Measurements from ENCODE around the gene GPR17. TPM values are rescaled to one million over a fixed set of nuclear protein-coding genes. Genes with fewer than 3 reads are reported as not detected.

Gene GPR17
- total and polyA plus RNA-seq, 7 experiments from 2014 or later, result not detected

GRCh38 chr2:127670055-127670956 lies 24.4 kb downstream of the GPR17 start:
- Mint-ChIP-seq H3K4me3 (no peak overlapping the region), H3K27ac (no peak overlapping the region), H3K9me3 (peaks cover 0 to 2% (median 0%) of the 10 kb centered on the region in 11 donors), H3K27me3 (peaks cover 49 to 70% (median 51%) of the 10 kb centered on the region in 5 donors), H3K4me1 (peaks cover 4 to 7% (median 5%) of the 10 kb centered on the region in 7 donors), H3K36me3 (no peaks in the 10 kb centered on the region)
- intact Hi-C loops (cut with micrococcal nuclease), result no loop called here
- ChIA-PET CTCF (no interaction called here), POLR2A (no interaction called here)
- H3K9me3 ChIP-seq (ENCODE audit: control insufficient read depth in 2 of 3, low read length in 3 of 3), result no peaks in the 10 kb centered on the region
- no peak overlapping the region for H3K4me3 ChIP-seq (ENCODE audit: low read length)
- H3K27ac ChIP-seq (ENCODE audit: low read depth, low read length), result no peak overlapping the region
- ATAC-seq (no peak), DNase-seq (no peak)
- peaks cover 4 to 6% of the 10 kb centered on the region in 2 donors for H3K27me3 ChIP-seq (ENCODE audit: control insufficient read depth in 2 of 2, insufficient read depth in 2 of 2, low read length in 2 of 2)
- no peaks in the 10 kb centered on the region for H3K36me3 ChIP-seq (ENCODE audit: control insufficient read depth in 2 of 3, insufficient read depth in 3 of 3, low read length in 3 of 3)
- H3K4me1 ChIP-seq (ENCODE audit: control insufficient read depth in 2 of 2, insufficient read depth in 2 of 2, low read length in 2 of 2), result no peaks in the 10 kb centered on the region

GRCh38 chr2:127670957-127671290 lies 25.0 kb downstream of the GPR17 start:
- no peak overlapping the region for H3K27ac ChIP-seq (ENCODE audit: low read depth, low read length)
- ATAC-seq (no peak), DNase-seq (no peak)
- Mint-ChIP-seq H3K4me3 (no peak overlapping the region), H3K36me3 (no peaks in the 10 kb centered on the region), H3K9me3 (peaks cover 0 to 2% (median 0%) of the 10 kb centered on the region in 11 donors), H3K4me1 (peaks cover 4 to 10% (median 8%) of the 10 kb centered on the region in 7 donors), H3K27me3 (peaks cover 46 to 68% (median 55%) of the 10 kb centered on the region in 5 donors), H3K27ac (no peak overlapping the region)
- peaks cover 3 to 6% of the 10 kb centered on the region in 2 donors for H3K27me3 ChIP-seq (ENCODE audit: control insufficient read depth in 2 of 2, insufficient read depth in 2 of 2, low read length in 2 of 2)
- H3K4me1 ChIP-seq (ENCODE audit: control insufficient read depth in 2 of 2, insufficient read depth in 2 of 2, low read length in 2 of 2), result no peaks in the 10 kb centered on the region
- intact Hi-C loops (cut with micrococcal nuclease), result no loop called here
- no peaks in the 10 kb centered on the region for H3K36me3 ChIP-seq (ENCODE audit: control insufficient read depth in 2 of 3, insufficient read depth in 3 of 3, low read length in 3 of 3)
- ChIA-PET POLR2A (no interaction called here), CTCF (no interaction called here)
- no peak overlapping the region for H3K4me3 ChIP-seq (ENCODE audit: low read length)
- H3K9me3 ChIP-seq (ENCODE audit: control insufficient read depth in 2 of 3, low read length in 3 of 3), result no peaks in the 10 kb centered on the region

DNA sequence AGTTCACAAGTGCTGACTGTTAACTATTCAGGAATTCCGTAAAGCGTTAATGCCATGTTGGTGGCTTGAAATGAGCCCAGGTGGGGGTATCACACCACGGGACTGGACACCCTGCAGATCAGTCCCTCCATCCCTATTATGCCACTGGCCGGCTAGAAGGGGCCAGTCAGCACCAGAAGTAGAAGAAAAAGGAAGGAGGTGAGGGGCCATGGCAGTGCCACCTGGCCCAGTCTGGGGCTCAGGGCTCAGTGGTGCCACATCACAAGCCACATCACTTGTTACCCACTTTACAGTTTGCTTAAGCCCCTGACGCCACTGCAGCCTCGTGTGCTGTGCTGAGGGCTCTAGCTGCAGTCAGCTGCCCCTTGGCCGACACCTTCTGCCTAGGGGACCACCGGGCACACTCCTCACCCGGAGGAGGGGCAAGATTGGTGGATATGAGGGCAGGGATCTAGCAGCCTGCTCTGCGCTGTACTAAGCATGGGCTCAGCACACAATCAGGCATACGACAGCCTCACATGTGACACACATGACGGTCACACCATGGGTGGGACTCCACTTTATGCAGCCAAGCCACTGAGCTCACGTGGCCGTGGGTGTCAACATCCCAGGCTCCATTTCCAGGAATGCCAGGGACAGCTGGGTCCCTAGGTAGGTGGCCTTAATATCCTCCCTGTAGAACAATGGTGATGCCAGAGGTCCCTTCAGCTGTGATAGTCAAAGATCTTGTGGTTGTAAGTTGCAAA lies 25.8 kb downstream of the GPR17 start:
- H3K27ac ChIP-seq (ENCODE audit: low read depth, low read length), result no peak overlapping the region
- peaks cover 4 to 13% (median 9%) of the 10 kb centered on the region in 7 donors for H3K4me1 Mint-ChIP-seq
- no peak overlapping the region for H3K27ac Mint-ChIP-seq
- DNase-seq, result no peak
- no peaks in the 10 kb centered on the region for H3K4me1 ChIP-seq (ENCODE audit: control insufficient read depth in 2 of 2, insufficient read depth in 2 of 2, low read length in 2 of 2)
- intact Hi-C loops (cut with micrococcal nuclease), result no loop called here
- H3K9me3 ChIP-seq (ENCODE audit: control insufficient read depth in 2 of 3, low read length in 3 of 3), result no peaks in the 10 kb centered on the region
- H3K36me3 Mint-ChIP-seq, result no peaks in the 10 kb centered on the region
- peak overlapping the region in 1 of 10 donors; percentile 31 for H3K4me3 Mint-ChIP-seq
- H3K27me3 Mint-ChIP-seq, result peaks cover 48 to 67% (median 57%) of the 10 kb centered on the region in 5 donors
- ATAC-seq, result no peak
- CTCF ChIA-PET, result no interaction called here
- peaks cover 0 to 2% (median 0%) of the 10 kb centered on the region in 11 donors for H3K9me3 Mint-ChIP-seq
- no peaks in the 10 kb centered on the region for H3K36me3 ChIP-seq (ENCODE audit: control insufficient read depth in 2 of 3, insufficient read depth in 3 of 3, low read length in 3 of 3)
- no peak overlapping the region for H3K4me3 ChIP-seq (ENCODE audit: low read length)
- POLR2A ChIA-PET, result no interaction called here
- peaks cover 0 to 6% of the 10 kb centered on the region in 2 donors for H3K27me3 ChIP-seq (ENCODE audit: control insufficient read depth in 2 of 2, insufficient read depth in 2 of 2, low read length in 2 of 2)

- Mint-ChIP-seq H3K9me3 (peaks cover 0 to 2% (median 0%) of the 10 kb centered on the region in 11 donors), H3K27me3 (peaks cover 50 to 69% (median 60%) of the 10 kb centered on the region in 5 donors), H3K36me3 (no peaks in the 10 kb centered on the region), H3K4me3 (peak overlapping the region in 2 of 10 donors; percentile 31 to 41), H3K4me1 (peaks cover 4 to 13% (median 9%) of the 10 kb centered on the region in 7 donors), H3K27ac (no peak overlapping the region)
- ATAC-seq (no peak), DNase-seq (no peak)
- intact Hi-C loops (cut with micrococcal nuclease), result no loop called here
- Histone ChIP-seq H3K4me1 (ENCODE audit: control insufficient read depth in 2 of 2, insufficient read depth in 2 of 2, low read length in 2 of 2) (no peaks in the 10 kb centered on the region), H3K27me3 (ENCODE audit: control insufficient read depth in 2 of 2, insufficient read depth in 2 of 2, low read length in 2 of 2) (peaks cover 0 to 6% of the 10 kb centered on the region in 2 donors), H3K27ac (ENCODE audit: low read depth, low read length) (no peak overlapping the region), H3K36me3 (ENCODE audit: control insufficient read depth in 2 of 3, insufficient read depth in 3 of 3, low read length in 3 of 3) (no peaks in the 10 kb centered on the region), H3K4me3 (ENCODE audit: low read length) (no peak overlapping the region), H3K9me3 (ENCODE audit: control insufficient read depth in 2 of 3, low read length in 3 of 3) (no peaks in the 10 kb centered on the region)
- CTCF ChIA-PET, result no interaction called here
- POLR2A ChIA-PET, result no interaction called here
Measured at GRCh38 chr2:127672341-127673224, 26.6 kb downstream of the GPR17 start.

DNA sequence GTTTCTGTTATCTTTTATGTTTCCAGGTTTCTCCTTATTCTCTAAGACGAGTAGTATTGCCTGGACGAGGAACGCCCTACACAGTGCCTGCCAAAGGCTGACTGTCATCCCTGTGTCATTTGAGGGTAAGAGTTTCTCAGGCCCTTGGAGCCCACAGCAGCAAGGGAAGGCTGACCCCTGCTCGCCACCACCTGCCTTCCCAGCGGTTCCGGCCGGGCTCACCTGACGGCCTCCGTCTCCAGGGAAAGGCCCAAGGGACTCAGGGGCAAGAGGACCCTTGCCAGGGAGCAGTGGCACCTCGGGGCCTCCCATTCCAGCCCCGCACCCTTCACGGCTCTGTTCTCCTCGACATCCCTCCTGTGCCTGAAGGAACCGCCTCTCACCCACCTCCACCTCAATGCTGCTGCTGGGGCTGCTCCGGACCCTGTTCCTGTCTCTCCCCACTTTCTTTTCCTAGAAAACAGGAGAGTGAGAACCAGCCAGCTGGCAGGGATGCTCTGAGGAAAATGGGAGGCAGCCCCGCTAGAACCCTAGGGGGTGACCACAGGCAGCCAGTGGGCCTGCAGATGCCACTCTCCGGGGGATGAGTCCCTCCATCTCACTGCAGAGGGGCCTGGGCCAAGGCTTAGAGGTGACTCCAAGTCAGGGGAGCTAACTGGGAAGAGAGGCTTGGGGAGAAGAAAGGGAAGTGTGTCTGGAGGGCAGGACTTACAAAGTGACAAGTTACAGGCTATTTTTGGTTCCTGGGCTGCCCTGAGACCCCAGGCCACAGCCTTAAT lies 27.5 kb downstream of the GPR17 start:
- Histone ChIP-seq H3K9me3 (ENCODE audit: control insufficient read depth in 2 of 3, low read length in 3 of 3) (no peaks in the 10 kb centered on the region), H3K4me3 (ENCODE audit: low read length) (no peak overlapping the region), H3K4me1 (ENCODE audit: control insufficient read depth in 2 of 2, insufficient read depth in 2 of 2, low read length in 2 of 2) (no peaks in the 10 kb centered on the region), H3K27me3 (ENCODE audit: control insufficient read depth in 2 of 2, insufficient read depth in 2 of 2, low read length in 2 of 2) (peaks cover 0 to 6% of the 10 kb centered on the region in 2 donors), H3K36me3 (ENCODE audit: control insufficient read depth in 2 of 3, insufficient read depth in 3 of 3, low read length in 3 of 3) (no peaks in the 10 kb centered on the region), H3K27ac (ENCODE audit: low read depth, low read length) (no peak overlapping the region)
- intact Hi-C loops (cut with micrococcal nuclease), result no loop called here
- Mint-ChIP-seq H3K36me3 (no peaks in the 10 kb centered on the region), H3K4me3 (peak overlapping the region; percentile 27 to 86 (median 71)), H3K9me3 (peaks cover 0 to 2% (median 0%) of the 10 kb centered on the region in 11 donors), H3K4me1 (peaks cover 4 to 13% (median 9%) of the 10 kb centered on the region in 7 donors), H3K27me3 (peaks cover 56 to 77% (median 62%) of the 10 kb centered on the region in 5 donors), H3K27ac (peak overlapping the region in 1 of 9 donors; percentile 58)
- no peak for ATAC-seq
- ChIA-PET CTCF (no interaction called here), POLR2A (no interaction called here)
- no peak for DNase-seq
